Osteoblast (primary cell): ENCODE measurements around the gene CACNA1S. TPM values are rescaled to one million over a fixed set of nuclear protein-coding genes. Genes with fewer than 3 reads are reported as not detected.

Experiments used
- DNase-seq: peaks from one replicate; pipeline ENCODE4 v3.0.0; 2011; ENCODE audit warnings: low spot score, mixed read lengths; ENCODE audit not compliant: insufficient read length; ENCODE audit errors: missing footprints
- H2AFZ ChIP-seq: 2 replicates; pipeline ENCODE4 v1.6.0; 2011; ENCODE audit warnings: mild to moderate bottlenecking, low read length
- H3K27ac ChIP-seq: 2 replicates; pipeline ENCODE4 v1.5.1; 2011; ENCODE audit warnings: mild to moderate bottlenecking, low read depth, low read length, moderate library complexity
- H3K27me3 ChIP-seq: 2 replicates; pipeline ENCODE4 v1.6.0; 2012; ENCODE audit warnings: mild to moderate bottlenecking, control low read depth, inconsistent platforms, low read length, moderate library complexity; ENCODE audit not compliant: insufficient read depth
- H3K36me3 ChIP-seq: 2 replicates; pipeline ENCODE4 v1.5.1; 2011; ENCODE audit warnings: mild to moderate bottlenecking, low read length, control low read depth, moderate library complexity; ENCODE audit not compliant: insufficient read depth
- H3K4me1 ChIP-seq: 2 replicates; pipeline ENCODE4 v1.5.1; 2011; ENCODE audit warnings: mild to moderate bottlenecking, low read length, control low read depth, moderate library complexity; ENCODE audit not compliant: insufficient read depth
- H3K4me2 ChIP-seq: 2 replicates; pipeline ENCODE4 v1.6.0; 2011; ENCODE audit warnings: mild to moderate bottlenecking, low read length; ENCODE audit not compliant: insufficient read depth
- H3K4me3 ChIP-seq: fragments of 200-600 bp; sonication (generic); 3 replicates; pipeline ENCODE4 v1.5.1; 2012; ENCODE audit warnings: mild to moderate bottlenecking, low read length, inconsistent platforms; ENCODE audit not compliant: insufficient read depth
- H3K79me2 ChIP-seq: 2 replicates; pipeline ENCODE4 v1.6.0; 2012; ENCODE audit warnings: mild to moderate bottlenecking, low read length, control low read depth, inconsistent platforms; ENCODE audit not compliant: insufficient read depth
- H3K9me3 ChIP-seq: 2 replicates; pipeline ENCODE4 v1.5.1; 2011; ENCODE audit warnings: low read depth, low read length, control low read depth
- H4K20me1 ChIP-seq: 2 replicates; pipeline ENCODE4 v1.6.0; 2012; ENCODE audit warnings: mild to moderate bottlenecking, low read length, control low read depth; ENCODE audit not compliant: insufficient read depth
- CTCF ChIP-seq: IDR thresholded peaks from 2 replicates; pipeline ENCODE4 v1.5.1; 2011; ENCODE audit warnings: mild to moderate bottlenecking, low read depth, low read length, moderate library complexity; ENCODE audit errors: extremely low read depth
- total RNA-seq: library from RNA; depleted of rRNA; stranded (reverse); fragments of >200 nt; gene quantifications from 2 replicates; pipeline ENCODE4 v1.2.3, GENCODE V29; 2012

CACNA1S gene
- total RNA-seq, 1 donor, result not detected

GRCh38 chr1:201090541-201090940 is 21.7 kb downstream of the CACNA1S start:
- no peaks in the 10 kb centered on the region for H3K4me1 ChIP-seq
- H3K27ac ChIP-seq, result no peak overlapping the region
- no peaks in the 10 kb centered on the region for H3K9me3 ChIP-seq
- no peaks in the 10 kb centered on the region for H3K79me2 ChIP-seq
- H3K4me2 ChIP-seq, result no peak overlapping the region
- DNase-seq, result no peak
- H4K20me1 ChIP-seq, result no peaks in the 10 kb centered on the region
- TF ChIP-seq CTCF, result no peak
- no peaks in the 10 kb centered on the region for H3K36me3 ChIP-seq
- peaks cover 23% of the 10 kb centered on the region for H3K27me3 ChIP-seq
- H3K4me3 ChIP-seq, result no peak overlapping the region
- no peak overlapping the region for H2AFZ ChIP-seq

GRCh38 chr1:201089596-201089995 is 22.6 kb downstream of the CACNA1S start:
- no peak overlapping the region for H3K27ac ChIP-seq
- H3K4me2 ChIP-seq, result no peak overlapping the region

GRCh38 chr1:201088901-201089525 is 23.2 kb downstream of the CACNA1S start:
- H3K79me2 ChIP-seq, result no peaks in the 10 kb centered on the region
- H3K9me3 ChIP-seq, result no peaks in the 10 kb centered on the region
- H3K4me2 ChIP-seq, result no peak overlapping the region
- H3K27ac ChIP-seq, result no peak overlapping the region
- no peaks in the 10 kb centered on the region for H4K20me1 ChIP-seq
- H2AFZ ChIP-seq, result no peak overlapping the region
- no peak for DNase-seq
- no peak overlapping the region for H3K4me3 ChIP-seq
- H3K36me3 ChIP-seq, result no peaks in the 10 kb centered on the region
- H3K4me1 ChIP-seq, result no peaks in the 10 kb centered on the region
- no peak for TF ChIP-seq CTCF
- peaks cover 33% of the 10 kb centered on the region for H3K27me3 ChIP-seq

More at GRCh38 chr1:201089596-201089995, 22.6 kb downstream of the CACNA1S start:
- no peaks in the 10 kb centered on the region for H3K79me2 ChIP-seq
- no peak for DNase-seq
- H2AFZ ChIP-seq, result no peak overlapping the region
- TF ChIP-seq CTCF, result no peak
- peaks cover 31% of the 10 kb centered on the region for H3K27me3 ChIP-seq
- H3K4me1 ChIP-seq, result no peaks in the 10 kb centered on the region
- H4K20me1 ChIP-seq, result no peaks in the 10 kb centered on the region
- H3K36me3 ChIP-seq, result no peaks in the 10 kb centered on the region
- no peak overlapping the region for H3K4me3 ChIP-seq
- no peaks in the 10 kb centered on the region for H3K9me3 ChIP-seq

GRCh38 chr1:201088395-201088794 is 23.8 kb downstream of the CACNA1S start:
- DNase-seq, result no peak
- H3K27ac ChIP-seq, result no peak overlapping the region
- no peak overlapping the region for H3K4me2 ChIP-seq
- no peak overlapping the region for H3K4me3 ChIP-seq
- no peaks in the 10 kb centered on the region for H4K20me1 ChIP-seq
- H3K27me3 ChIP-seq, result peaks cover 39% of the 10 kb centered on the region
- H3K36me3 ChIP-seq, result no peaks in the 10 kb centered on the region
- H3K4me1 ChIP-seq, result no peaks in the 10 kb centered on the region
- TF ChIP-seq CTCF, result no peak
- H3K79me2 ChIP-seq, result no peaks in the 10 kb centered on the region
- H3K9me3 ChIP-seq, result no peaks in the 10 kb centered on the region
- no peak overlapping the region for H2AFZ ChIP-seq
